ENCODE measurements around the gene NLRP13.

GRCh38 chr19:55947532-55947931 lies 15.4 kb upstream of the NLRP13 start, which contains the start of gene NLRP8:
- TF ChIP-seq EP300 (IDR thresholded peaks at IDR 0.05; ENCODE audit: low read depth) (no peak), CTCF (IDR thresholded peaks at IDR 0.05) (no peak), POLR2A (IDR thresholded peaks at IDR 0.05) (no peak)

Measured in transverse colon (tissue), 3 donors.